ENCODE data around the gene CFAP97. TPM values are rescaled to one million over a fixed set of nuclear protein-coding genes. Genes with fewer than 3 reads are reported as not detected.
A peak's percentile ranks its signal among the peaks of the same experiment; 100 is the strongest.

The CFAP97 gene
- total and polyA plus RNA-seq, 9 donors, result 19.1 to 30.9 (median 24.6) TPM

DNA sequence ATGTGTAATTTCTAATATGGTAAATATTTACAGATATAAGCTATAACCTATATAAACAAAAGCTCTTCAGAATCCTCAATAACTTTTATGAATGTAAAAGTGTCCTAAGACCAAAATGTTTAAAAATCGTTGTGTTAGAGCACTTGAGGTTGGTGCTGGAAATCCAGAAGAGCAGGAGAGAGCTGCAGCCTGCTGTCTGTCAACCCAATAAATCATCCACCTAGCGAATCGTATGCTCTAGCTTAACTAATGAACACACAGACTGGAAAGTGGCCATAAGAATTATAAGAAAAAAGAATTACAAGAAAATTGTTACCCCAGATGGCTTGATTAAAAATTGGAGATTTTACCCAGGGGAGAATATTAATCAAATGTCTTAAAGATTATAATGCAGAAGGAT lies 17.0 kb downstream of the CFAP97 start:
- H3K27me3 ChIP-seq (ENCODE audit: control insufficient read depth, insufficient read depth, low read length), result no peaks in the 10 kb centered on the region
- no peak overlapping the region for H3K4me3 ChIP-seq (ENCODE audit: low read length)
- no peak overlapping the region for H3K27ac ChIP-seq (ENCODE audit: low read length)
- H3K36me3 ChIP-seq (ENCODE audit: control insufficient read depth, insufficient read depth, low read length), result peaks cover 3% of the 10 kb centered on the region
- WGBS (ENCODE audit: insufficient coverage), result no CpG with 5 or more reads among the region's 3 CpGs
- no peaks in the 10 kb centered on the region for H3K4me1 ChIP-seq (ENCODE audit: control insufficient read depth, insufficient read depth, low read length)
- no peak for DNase-seq
- H3K9me3 ChIP-seq (replicated peaks; ENCODE audit: control insufficient read depth, low read depth, low read length), result no peaks in the 10 kb centered on the region

DNA sequence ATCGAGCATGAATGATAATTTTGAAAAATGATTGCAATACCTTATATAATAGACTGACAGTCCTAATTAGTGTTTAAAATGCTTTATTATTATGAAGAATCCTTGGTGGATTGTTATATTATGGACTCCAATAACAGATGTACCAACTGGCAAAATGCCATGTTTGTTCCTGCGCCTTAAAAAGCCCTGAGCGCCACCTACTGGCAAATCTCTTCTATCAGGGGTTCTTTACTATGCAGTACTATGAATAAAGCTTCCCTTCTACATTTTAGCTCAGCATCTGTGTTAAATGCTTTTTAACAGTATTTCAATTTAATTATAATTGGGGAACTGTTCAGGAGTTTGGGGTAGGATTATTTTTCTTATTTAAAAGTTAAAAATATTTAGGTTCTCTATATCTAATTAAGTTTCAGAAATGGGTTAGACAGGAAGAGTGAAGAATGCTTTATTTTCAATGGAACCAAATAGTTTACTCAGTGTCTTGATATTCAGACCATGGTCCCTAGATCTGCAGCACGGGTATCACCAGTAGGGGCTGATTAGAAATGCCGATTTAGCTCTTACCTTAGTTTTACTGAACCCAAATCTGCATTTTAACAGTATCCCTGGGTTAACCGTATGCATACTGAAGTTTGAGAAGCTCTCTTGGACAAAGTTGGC lies 20.0 kb downstream of the CFAP97 start:
- 39% methylated on average over 3 of the region's 6 CpGs for WGBS (ENCODE audit: insufficient coverage)
- Histone ChIP-seq H3K4me3 (ENCODE audit: low read length) (no peak overlapping the region), H3K27ac (ENCODE audit: low read length) (no peak overlapping the region), H3K36me3 (ENCODE audit: control insufficient read depth, insufficient read depth, low read length) (peaks cover under 1% of the 10 kb centered on the region), H3K9me3 (replicated peaks; ENCODE audit: control insufficient read depth, low read depth, low read length) (no peaks in the 10 kb centered on the region), H3K27me3 (ENCODE audit: control insufficient read depth, insufficient read depth, low read length) (no peaks in the 10 kb centered on the region), H3K4me1 (ENCODE audit: control insufficient read depth, insufficient read depth, low read length) (no peaks in the 10 kb centered on the region)
- DNase-seq, result peak; percentile 95

DNA sequence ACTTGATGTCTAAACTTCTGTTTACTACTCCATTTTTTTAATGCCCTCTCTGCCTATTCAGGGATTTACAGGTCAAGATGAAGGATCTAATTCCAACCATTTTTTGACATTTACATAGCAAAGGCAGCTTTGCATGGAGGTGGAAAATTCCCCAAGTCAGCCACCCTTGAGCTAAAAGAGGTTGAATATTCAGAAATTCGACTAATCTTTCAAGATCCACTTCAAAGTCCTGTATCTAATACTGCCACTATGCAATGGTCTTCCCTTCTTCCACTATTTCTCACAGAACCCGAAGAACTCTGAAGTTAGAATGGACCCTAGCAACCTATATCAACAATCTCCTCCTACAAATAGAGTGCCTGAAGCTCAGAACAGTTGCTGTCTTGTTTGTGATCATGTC lies 21.6 kb downstream of the CFAP97 start:
- Histone ChIP-seq H3K4me3 (ENCODE audit: low read length) (no peak overlapping the region), H3K36me3 (ENCODE audit: control insufficient read depth, insufficient read depth, low read length) (no peaks in the 10 kb centered on the region), H3K4me1 (ENCODE audit: control insufficient read depth, insufficient read depth, low read length) (no peaks in the 10 kb centered on the region), H3K27ac (ENCODE audit: low read length) (no peak overlapping the region), H3K27me3 (ENCODE audit: control insufficient read depth, insufficient read depth, low read length) (no peaks in the 10 kb centered on the region), H3K9me3 (replicated peaks; ENCODE audit: control insufficient read depth, low read depth, low read length) (no peaks in the 10 kb centered on the region)
- no peak for DNase-seq
- whole genome bisulfite sequencing (ENCODE audit: insufficient coverage), result no CpG with 5 or more reads among the region's 2 CpGs

DNA sequence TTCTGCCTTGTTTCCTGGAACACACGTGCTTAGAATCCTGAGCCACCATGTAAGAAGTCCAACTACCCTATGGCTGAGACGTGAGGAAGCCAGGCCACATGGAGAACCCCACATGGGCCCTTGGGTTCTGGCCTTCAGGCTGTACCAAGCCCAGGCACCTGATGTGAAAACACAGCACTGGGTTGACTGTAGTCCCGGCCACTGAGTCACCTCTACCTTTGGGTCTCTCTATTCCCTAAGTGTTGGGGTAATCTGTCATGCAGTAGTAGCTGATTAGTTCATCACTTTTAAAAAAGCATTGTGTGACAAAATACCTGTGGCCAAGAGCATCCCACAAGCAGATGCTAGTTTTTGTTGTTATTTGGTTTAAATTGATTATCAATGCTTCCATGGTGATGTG lies 24.3 kb downstream of the CFAP97 start:
- WGBS (ENCODE audit: insufficient coverage), result 100% methylated on average over 1 of the region's 3 CpGs
- DNase-seq, result no peak
- H3K36me3 ChIP-seq (ENCODE audit: control insufficient read depth, insufficient read depth, low read length), result no peaks in the 10 kb centered on the region
- H3K4me1 ChIP-seq (ENCODE audit: control insufficient read depth, insufficient read depth, low read length), result no peaks in the 10 kb centered on the region
- no peaks in the 10 kb centered on the region for H3K27me3 ChIP-seq (ENCODE audit: control insufficient read depth, insufficient read depth, low read length)
- H3K4me3 ChIP-seq (ENCODE audit: low read length), result no peak overlapping the region
- no peaks in the 10 kb centered on the region for H3K9me3 ChIP-seq (replicated peaks; ENCODE audit: control insufficient read depth, low read depth, low read length)
- no peak overlapping the region for H3K27ac ChIP-seq (ENCODE audit: low read length)

DNA sequence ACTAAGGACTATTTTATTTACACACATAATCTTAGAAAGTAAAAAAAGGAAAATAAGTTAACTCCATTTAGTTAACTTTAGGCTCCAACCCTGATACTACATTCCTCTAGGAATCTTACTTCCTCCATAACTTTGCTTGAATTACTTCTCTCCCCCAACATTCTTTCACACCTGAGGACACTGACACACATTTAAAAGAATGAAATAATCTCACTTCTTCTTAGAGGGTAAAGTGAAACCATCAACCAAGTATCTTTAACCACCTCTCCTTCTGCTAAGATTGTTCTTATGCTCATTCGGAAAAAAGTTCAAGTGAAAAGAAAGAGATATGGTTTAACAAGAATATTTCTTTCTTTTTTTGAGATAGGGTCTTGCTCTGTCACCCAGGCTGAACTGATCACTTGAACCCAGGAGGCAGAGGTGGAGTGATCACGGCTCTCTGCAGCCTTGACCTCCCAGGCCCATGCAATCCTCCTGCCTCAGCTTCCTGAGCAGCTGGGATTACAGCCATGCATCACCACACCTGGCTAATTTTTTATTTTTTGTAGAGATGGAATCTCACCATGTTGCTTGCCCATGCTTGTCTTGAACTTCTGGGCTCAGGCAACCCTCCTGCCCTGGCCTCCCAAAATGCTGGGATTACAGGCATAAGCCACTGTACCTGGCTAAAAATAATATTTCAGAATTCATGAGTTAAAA lies 32.3 kb downstream of the CFAP97 start:
- Histone ChIP-seq H3K4me1 (ENCODE audit: control insufficient read depth, insufficient read depth, low read length) (no peaks in the 10 kb centered on the region), H3K27ac (ENCODE audit: low read length) (no peak overlapping the region), H3K36me3 (ENCODE audit: control insufficient read depth, insufficient read depth, low read length) (peaks cover 7% of the 10 kb centered on the region), H3K27me3 (ENCODE audit: control insufficient read depth, insufficient read depth, low read length) (no peaks in the 10 kb centered on the region), H3K9me3 (replicated peaks; ENCODE audit: control insufficient read depth, low read depth, low read length) (no peaks in the 10 kb centered on the region), H3K4me3 (ENCODE audit: low read length) (no peak overlapping the region)
- WGBS (ENCODE audit: insufficient coverage), result 86% methylated on average over 1 of the region's 2 CpGs
- DNase-seq, result no peak

DNA sequence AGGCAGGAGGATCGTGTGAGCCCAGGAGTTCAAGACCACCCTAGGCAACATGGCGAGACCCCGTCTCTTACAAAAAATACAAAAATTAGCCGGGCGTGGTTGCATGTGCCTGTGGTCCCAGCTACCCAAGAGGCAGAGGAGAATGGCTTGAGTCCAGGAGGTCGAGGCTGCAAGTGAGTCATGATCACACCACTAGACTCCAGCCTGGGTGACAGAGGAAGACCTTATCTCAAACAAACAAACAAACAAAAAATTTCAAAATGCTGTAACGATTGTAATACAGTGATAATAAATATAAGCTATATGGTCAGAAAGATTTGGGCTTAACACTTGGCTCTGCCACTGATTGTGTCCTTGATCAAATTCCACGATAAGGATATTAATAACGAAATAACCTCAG lies 36.6 kb downstream of the CFAP97 start:
- H3K36me3 ChIP-seq (ENCODE audit: control insufficient read depth, insufficient read depth, low read length), result peaks cover 11% of the 10 kb centered on the region
- 100% methylated on average over 1 of the region's 9 CpGs for WGBS (ENCODE audit: insufficient coverage)

DNA sequence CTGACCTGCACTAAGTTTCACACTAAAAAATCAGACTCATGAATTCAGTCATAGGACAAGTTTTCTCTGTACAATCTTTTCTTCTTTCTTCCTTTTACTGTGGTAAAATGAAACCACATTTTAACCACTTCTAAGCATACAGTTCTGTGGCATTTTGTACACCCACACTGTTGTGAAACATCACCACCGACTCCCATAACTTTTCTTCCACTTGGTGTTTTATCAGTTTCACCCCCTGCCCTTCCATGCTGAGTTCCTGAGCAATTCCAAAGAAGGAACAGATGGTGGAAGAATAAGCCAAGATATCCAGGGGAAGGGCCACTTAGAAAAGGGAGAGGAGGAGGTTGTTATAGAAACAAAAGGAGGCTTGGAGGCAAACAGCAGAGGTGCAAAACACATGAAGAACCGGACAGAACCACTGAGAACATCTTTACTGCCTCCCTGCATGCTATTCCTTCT lies 38.2 kb downstream of the CFAP97 start:
- Histone ChIP-seq H3K4me1 (ENCODE audit: control insufficient read depth, insufficient read depth, low read length) (no peaks in the 10 kb centered on the region), H3K9me3 (replicated peaks; ENCODE audit: control insufficient read depth, low read depth, low read length) (no peaks in the 10 kb centered on the region), H3K27me3 (ENCODE audit: control insufficient read depth, insufficient read depth, low read length) (no peaks in the 10 kb centered on the region), H3K27ac (ENCODE audit: low read length) (no peak overlapping the region), H3K4me3 (ENCODE audit: low read length) (no peak overlapping the region), H3K36me3 (ENCODE audit: control insufficient read depth, insufficient read depth, low read length) (peaks cover 13% of the 10 kb centered on the region)
- peak; percentile 36 for DNase-seq
- 57% methylated on average over 1 of the region's 2 CpGs for WGBS (ENCODE audit: insufficient coverage)

More for the DNA sequence above, 36.6 kb downstream of the CFAP97 start:
- H3K9me3 ChIP-seq (replicated peaks; ENCODE audit: control insufficient read depth, low read depth, low read length), result no peaks in the 10 kb centered on the region
- no peak for DNase-seq
- H3K4me3 ChIP-seq (ENCODE audit: low read length), result no peak overlapping the region
- no peaks in the 10 kb centered on the region for H3K4me1 ChIP-seq (ENCODE audit: control insufficient read depth, insufficient read depth, low read length)
- no peaks in the 10 kb centered on the region for H3K27me3 ChIP-seq (ENCODE audit: control insufficient read depth, insufficient read depth, low read length)
- no peak overlapping the region for H3K27ac ChIP-seq (ENCODE audit: low read length)

DNA sequence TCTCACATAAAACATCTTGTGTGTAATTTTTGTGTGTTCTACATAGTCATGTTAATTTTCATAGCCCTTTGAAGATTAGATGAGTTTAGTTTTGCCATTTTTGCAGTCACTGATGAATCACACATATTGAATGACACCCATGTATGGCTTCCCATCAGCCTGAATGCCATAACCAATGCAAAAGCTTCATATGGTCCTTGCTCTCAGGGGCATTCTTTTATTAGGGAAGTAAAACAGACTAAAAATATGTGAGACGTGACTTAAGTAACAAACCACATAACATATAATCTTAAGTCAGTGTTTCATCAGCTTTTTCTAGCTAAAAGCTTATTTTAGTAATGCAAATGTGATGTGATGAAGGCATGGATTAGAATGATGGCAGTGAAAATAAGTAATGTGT lies 52.5 kb downstream of the CFAP97 start:
- no peaks in the 10 kb centered on the region for H3K9me3 ChIP-seq (replicated peaks; ENCODE audit: control insufficient read depth, low read depth, low read length)
- H3K4me3 ChIP-seq (ENCODE audit: low read length), result no peak overlapping the region
- DNase-seq, result no peak
- H3K27me3 ChIP-seq (ENCODE audit: control insufficient read depth, insufficient read depth, low read length), result no peaks in the 10 kb centered on the region
- H3K36me3 ChIP-seq (ENCODE audit: control insufficient read depth, insufficient read depth, low read length), result peaks cover 7% of the 10 kb centered on the region
- H3K27ac ChIP-seq (ENCODE audit: low read length), result no peak overlapping the region
- no peaks in the 10 kb centered on the region for H3K4me1 ChIP-seq (ENCODE audit: control insufficient read depth, insufficient read depth, low read length)
- WGBS (ENCODE audit: insufficient coverage), result no CpG with 5 or more reads among the region's 1 CpG

DNA sequence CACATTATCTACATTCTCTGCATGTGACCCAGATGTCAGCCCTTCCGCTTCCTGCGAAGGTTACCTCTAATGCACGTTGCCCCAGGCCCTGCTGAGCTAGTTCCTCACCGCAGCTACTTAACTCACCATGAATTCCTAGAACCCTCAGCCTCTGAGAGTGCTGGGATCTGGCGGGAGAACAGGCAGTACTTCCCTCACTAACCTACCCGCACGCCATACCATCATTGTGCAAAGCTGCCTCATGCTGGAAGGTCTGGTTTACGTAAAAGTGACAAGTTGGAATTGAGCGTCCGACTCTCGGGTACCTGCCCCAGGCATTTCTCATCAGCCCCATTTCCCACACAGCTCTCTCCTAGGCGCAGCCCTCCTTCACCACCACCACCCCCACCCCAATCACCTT lies 54.4 kb downstream of the CFAP97 start:
- Histone ChIP-seq H3K4me1 (ENCODE audit: control insufficient read depth, insufficient read depth, low read length) (peaks cover 10% of the 10 kb centered on the region), H3K9me3 (replicated peaks; ENCODE audit: control insufficient read depth, low read depth, low read length) (no peaks in the 10 kb centered on the region), H3K27me3 (ENCODE audit: control insufficient read depth, insufficient read depth, low read length) (no peaks in the 10 kb centered on the region), H3K27ac (ENCODE audit: low read length) (no peak overlapping the region), H3K36me3 (ENCODE audit: control insufficient read depth, insufficient read depth, low read length) (peaks cover 21% of the 10 kb centered on the region), H3K4me3 (ENCODE audit: low read length) (no peak overlapping the region)
- whole genome bisulfite sequencing (ENCODE audit: insufficient coverage), result 82% methylated on average over 12 of the region's 12 CpGs
- no peak for DNase-seq

DNA sequence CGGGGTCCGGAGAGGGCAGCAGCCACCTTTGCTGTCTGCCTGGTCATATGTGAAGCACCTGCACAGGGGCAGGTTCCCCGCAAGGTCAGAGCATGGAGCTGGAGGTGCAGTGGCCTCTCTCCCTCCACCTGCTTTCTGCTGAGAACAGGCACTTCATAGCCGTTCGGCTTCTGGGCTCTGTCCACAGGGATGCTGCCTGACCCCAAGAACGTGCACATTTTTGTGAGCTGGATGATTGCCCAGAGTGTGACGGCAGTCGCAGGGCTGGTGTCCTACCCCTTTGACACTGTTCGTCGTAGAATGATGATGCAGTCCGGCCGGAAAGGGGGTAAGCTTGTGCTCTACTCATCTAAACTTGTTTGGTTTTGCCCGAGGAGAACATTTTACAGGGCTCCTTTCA lies 58.2 kb downstream of the CFAP97 start:
- WGBS (ENCODE audit: insufficient coverage), result 77% methylated on average over 9 of the region's 13 CpGs
- Histone ChIP-seq H3K36me3 (ENCODE audit: control insufficient read depth, insufficient read depth, low read length) (peaks cover 21% of the 10 kb centered on the region), H3K27ac (ENCODE audit: low read length) (no peak overlapping the region), H3K27me3 (ENCODE audit: control insufficient read depth, insufficient read depth, low read length) (no peaks in the 10 kb centered on the region), H3K4me3 (ENCODE audit: low read length) (no peak overlapping the region), H3K4me1 (ENCODE audit: control insufficient read depth, insufficient read depth, low read length) (peaks cover 17% of the 10 kb centered on the region), H3K9me3 (replicated peaks; ENCODE audit: control insufficient read depth, low read depth, low read length) (no peaks in the 10 kb centered on the region)
- DNase-seq, result peak; percentile 50

All from muscle of leg (tissue), 11 donors.